GM12878 (cell line): ENCODE measurements around the gene PQBP1. TPM values are rescaled to one million over a fixed set of nuclear protein-coding genes. Genes with fewer than 3 reads are reported as not detected.

ENCODE experiments used
- CBFB ChIP-seq: IDR thresholded peaks from 2 replicates; pipeline ENCODE4 v1.6.1; 2016; ENCODE audit warnings: antibody characterized with exemption, low read depth
- CBX5 ChIP-seq: sonication (generic); IDR thresholded peaks from 2 replicates; pipeline ENCODE4 v1.6.1; 2016; ENCODE audit warnings: low read depth, moderate library complexity, mild to moderate bottlenecking, inconsistent platforms
- CHD1 ChIP-seq: IDR thresholded peaks from 2 replicates; pipeline ENCODE4 v1.6.1; 2012; ENCODE audit warnings: low read depth, low read length, improper control_type of control experiment
- DPF2 ChIP-seq: fragments of 450-650 bp; IDR thresholded peaks from 2 replicates; pipeline ENCODE4 v1.6.1; 2017; ENCODE audit warnings: mild to moderate bottlenecking
- HDAC2 ChIP-seq: fragments of 200-600 bp; sonication (generic); IDR thresholded peaks from 2 replicates; pipeline ENCODE4 v1.6.1; 2017
- IKZF1 ChIP-seq: fragments of 450-650 bp; conservative IDR thresholded peaks from 2 replicates; pipeline ENCODE4 v1.6.1; 2017; ENCODE audit warnings: antibody characterized with exemption, mild to moderate bottlenecking
- IRF4 ChIP-seq: IDR thresholded peaks from 2 replicates; pipeline ENCODE4 v1.6.1; 2011; ENCODE audit warnings: low read depth, low read length
- KDM1A ChIP-seq: fragments of 200-600 bp; sonication (generic); IDR thresholded peaks from 2 replicates; pipeline ENCODE4 v1.6.1; 2016; ENCODE audit warnings: borderline replicate concordance
- NR2C1 ChIP-seq: fragments of 450-650 bp; IDR thresholded peaks from 2 replicates; pipeline ENCODE4 v1.6.1; 2017; ENCODE audit warnings: antibody characterized with exemption, mild to moderate bottlenecking, moderate library complexity
- RUNX3 ChIP-seq: IDR thresholded peaks from 2 replicates; pipeline ENCODE4 v1.6.1; 2012; ENCODE audit warnings: low read length, inconsistent platforms
- SP1 ChIP-seq: IDR thresholded peaks from one replicate; pipeline ENCODE4 v1.6.1; 2011; ENCODE audit warnings: low read depth, low read length
- SUPT20H ChIP-seq: IDR thresholded peaks from 2 replicates; pipeline ENCODE4 v1.6.1; 2011; ENCODE audit warnings: low read depth, mild to moderate bottlenecking, low read length, moderate library complexity, borderline replicate concordance; ENCODE audit not compliant: control insufficient read depth
- ZNF207 ChIP-seq: fragments of 450-650 bp; IDR thresholded peaks from 2 replicates; pipeline ENCODE4 v1.6.1; 2014; ENCODE audit warnings: antibody characterized with exemption, mild to moderate bottlenecking, borderline replicate concordance
- ZNF384 ChIP-seq: IDR thresholded peaks from 2 replicates; pipeline ENCODE4 v1.6.1; 2012; ENCODE audit warnings: low read depth, mild to moderate bottlenecking, low read length, improper control_type of control experiment, borderline replicate concordance
- polyA plus RNA-seq, 11 experiments: library from polyadenylated mRNA; depleted of rRNA in 4 of 11; unstranded in 6 of 11; stranded (reverse) in 5 of 11; fragments of >200 nt; fragmentation: Nextera tagmentation in 4 of 11; fragmentation: Illumina TruSeq in 1 of 11; extraction: Ambion mirVana in 4 of 11; extraction: Trizol in 1 of 11; gene quantifications; 1 replicate in 1 of 11; 2 replicates in 10 of 11; pipeline versions ENCODE4 v1.2.1 to v1.2.3, GENCODE V29; 2011 to 2016; ENCODE audit warnings: inconsistent platforms in 2 of 11, missing spikeins in 2 of 11, low read depth in 1 of 11
- total RNA-seq, 4 experiments: library from RNA; depleted of rRNA in 3 of 4; stranded (reverse); fragments of >200 nt in 3 of 4; fragmentation: Illumina TruSeq in 1 of 4; extraction: Trizol in 1 of 4; gene quantifications; 2 replicates each; pipeline versions ENCODE4 v1.2.1 to v1.2.3, GENCODE V29; 2013 to 2021
- TF ChIP-seq, protein P1 (sequence below): IDR thresholded peaks from 2 replicates; pipeline ENCODE4 v1.6.1; 2012; ENCODE audit warnings: mild to moderate bottlenecking, low read depth, low read length
- TF ChIP-seq, protein P2 (sequence below): IDR thresholded peaks from 2 replicates; pipeline ENCODE4 v1.6.1; 2011; ENCODE audit warnings: borderline replicate concordance, low read depth, mild to moderate bottlenecking, moderate library complexity, low read length; ENCODE audit not compliant: insufficient read depth, poor library complexity, severe bottlenecking
- TF ChIP-seq, protein P3 (sequence below): IDR thresholded peaks from 2 replicates; pipeline ENCODE4 v1.6.1; 2011; ENCODE audit warnings: borderline replicate concordance, low read depth, mild to moderate bottlenecking, moderate library complexity, mixed read lengths, low read length; ENCODE audit not compliant: insufficient read depth; ENCODE audit errors: extremely low read length
- TF ChIP-seq, protein P4 (sequence below): fragments of 450-650 bp; IDR thresholded peaks from 2 replicates; pipeline ENCODE4 v1.6.1; 2018; ENCODE audit warnings: mild to moderate bottlenecking, low read depth, moderate library complexity; ENCODE audit not compliant: partially characterized antibody
- TF ChIP-seq, protein P5 (sequence below): fragments of 450-650 bp; IDR thresholded peaks from 2 replicates; pipeline ENCODE4 v1.6.1; 2016; ENCODE audit warnings: mild to moderate bottlenecking

The PQBP1 gene
- total and polyA plus RNA-seq, 10 of the 15 experiments (the other 5 are each of a cell fraction or from before 2014, with no cell fraction given) = 12.5 to 74.8 (median 68.5) TPM

DNA sequence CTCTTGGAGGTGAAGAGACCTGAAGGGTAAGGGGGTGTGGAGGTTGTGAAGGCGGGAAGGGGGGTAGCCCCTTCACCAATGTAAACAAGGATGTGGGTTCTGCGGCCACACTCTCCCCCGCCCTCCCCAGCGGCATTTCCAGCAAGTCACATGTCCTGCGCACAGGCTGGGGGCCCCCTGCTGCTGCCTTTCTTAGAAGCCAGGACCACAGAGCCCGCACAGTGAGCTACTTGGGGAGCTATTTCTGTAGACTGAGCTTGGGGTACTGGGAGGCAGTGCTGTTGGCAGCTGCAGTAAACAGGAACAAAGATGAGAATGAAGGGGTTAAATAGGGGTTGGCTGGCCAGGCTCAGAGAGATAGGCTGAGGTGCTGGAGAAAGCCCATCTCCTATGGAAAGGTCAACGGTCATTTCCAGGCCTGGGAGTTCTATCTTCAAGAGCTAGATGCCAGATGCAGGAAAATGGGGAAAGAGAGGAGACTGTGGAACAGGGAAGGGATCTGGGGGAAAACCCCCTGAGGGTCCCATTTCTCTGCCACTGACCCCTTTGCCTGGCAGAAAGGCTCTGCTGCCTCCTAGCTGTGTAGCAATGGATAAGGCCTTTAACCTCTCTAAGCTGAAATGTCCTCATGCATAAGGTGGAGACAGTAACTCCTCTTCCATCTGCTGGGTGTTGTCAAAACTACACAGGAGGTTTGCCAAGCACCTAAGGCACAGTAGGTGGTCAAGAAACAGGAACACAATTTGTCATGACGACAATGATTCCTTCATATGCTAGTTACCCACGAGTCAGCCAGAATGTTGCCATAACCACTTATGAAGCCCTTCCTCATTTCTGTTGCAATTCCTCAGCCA, 39.6 kb downstream of the PQBP1 start (continued):
- TF ChIP-seq, protein P1, sequence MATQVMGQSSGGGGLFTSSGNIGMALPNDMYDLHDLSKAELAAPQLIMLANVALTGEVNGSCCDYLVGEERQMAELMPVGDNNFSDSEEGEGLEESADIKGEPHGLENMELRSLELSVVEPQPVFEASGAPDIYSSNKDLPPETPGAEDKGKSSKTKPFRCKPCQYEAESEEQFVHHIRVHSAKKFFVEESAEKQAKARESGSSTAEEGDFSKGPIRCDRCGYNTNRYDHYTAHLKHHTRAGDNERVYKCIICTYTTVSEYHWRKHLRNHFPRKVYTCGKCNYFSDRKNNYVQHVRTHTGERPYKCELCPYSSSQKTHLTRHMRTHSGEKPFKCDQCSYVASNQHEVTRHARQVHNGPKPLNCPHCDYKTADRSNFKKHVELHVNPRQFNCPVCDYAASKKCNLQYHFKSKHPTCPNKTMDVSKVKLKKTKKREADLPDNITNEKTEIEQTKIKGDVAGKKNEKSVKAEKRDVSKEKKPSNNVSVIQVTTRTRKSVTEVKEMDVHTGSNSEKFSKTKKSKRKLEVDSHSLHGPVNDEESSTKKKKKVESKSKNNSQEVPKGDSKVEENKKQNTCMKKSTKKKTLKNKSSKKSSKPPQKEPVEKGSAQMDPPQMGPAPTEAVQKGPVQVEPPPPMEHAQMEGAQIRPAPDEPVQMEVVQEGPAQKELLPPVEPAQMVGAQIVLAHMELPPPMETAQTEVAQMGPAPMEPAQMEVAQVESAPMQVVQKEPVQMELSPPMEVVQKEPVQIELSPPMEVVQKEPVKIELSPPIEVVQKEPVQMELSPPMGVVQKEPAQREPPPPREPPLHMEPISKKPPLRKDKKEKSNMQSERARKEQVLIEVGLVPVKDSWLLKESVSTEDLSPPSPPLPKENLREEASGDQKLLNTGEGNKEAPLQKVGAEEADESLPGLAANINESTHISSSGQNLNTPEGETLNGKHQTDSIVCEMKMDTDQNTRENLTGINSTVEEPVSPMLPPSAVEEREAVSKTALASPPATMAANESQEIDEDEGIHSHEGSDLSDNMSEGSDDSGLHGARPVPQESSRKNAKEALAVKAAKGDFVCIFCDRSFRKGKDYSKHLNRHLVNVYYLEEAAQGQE = peak; percentile 9; the same call in 1 of the 2 replicates
- TF ChIP-seq HDAC2 (no peak), ZNF384 (no peak; the same call in 1 of the 2 replicates), CBX5 (0 out of 2 replicates have a peak, but pooled peaks have one; percentile 54), SUPT20H (no peak), ZNF207 (no peak), NR2C1 (peak; percentile 32; the same call in 1 of the 2 replicates), IKZF1 (peak; percentile 95), IRF4 (peak; percentile 32; the same call in 1 of the 2 replicates), DPF2 (peak; percentile 87), CHD1 (no peak), RUNX3 (peak; percentile 99), SP1 (peak; percentile 83), CBFB (peak; percentile 99), KDM1A (no peak)
- TF ChIP-seq, protein P2, sequence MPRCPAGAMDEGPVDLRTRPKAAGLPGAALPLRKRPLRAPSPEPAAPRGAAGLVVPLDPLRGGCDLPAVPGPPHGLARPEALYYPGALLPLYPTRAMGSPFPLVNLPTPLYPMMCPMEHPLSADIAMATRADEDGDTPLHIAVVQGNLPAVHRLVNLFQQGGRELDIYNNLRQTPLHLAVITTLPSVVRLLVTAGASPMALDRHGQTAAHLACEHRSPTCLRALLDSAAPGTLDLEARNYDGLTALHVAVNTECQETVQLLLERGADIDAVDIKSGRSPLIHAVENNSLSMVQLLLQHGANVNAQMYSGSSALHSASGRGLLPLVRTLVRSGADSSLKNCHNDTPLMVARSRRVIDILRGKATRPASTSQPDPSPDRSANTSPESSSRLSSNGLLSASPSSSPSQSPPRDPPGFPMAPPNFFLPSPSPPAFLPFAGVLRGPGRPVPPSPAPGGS = peak; percentile 90
- TF ChIP-seq, protein P3, sequence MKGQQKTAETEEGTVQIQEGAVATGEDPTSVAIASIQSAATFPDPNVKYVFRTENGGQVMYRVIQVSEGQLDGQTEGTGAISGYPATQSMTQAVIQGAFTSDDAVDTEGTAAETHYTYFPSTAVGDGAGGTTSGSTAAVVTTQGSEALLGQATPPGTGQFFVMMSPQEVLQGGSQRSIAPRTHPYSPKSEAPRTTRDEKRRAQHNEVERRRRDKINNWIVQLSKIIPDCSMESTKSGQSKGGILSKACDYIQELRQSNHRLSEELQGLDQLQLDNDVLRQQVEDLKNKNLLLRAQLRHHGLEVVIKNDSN = peak; percentile 80
- TF ChIP-seq, protein P4, sequence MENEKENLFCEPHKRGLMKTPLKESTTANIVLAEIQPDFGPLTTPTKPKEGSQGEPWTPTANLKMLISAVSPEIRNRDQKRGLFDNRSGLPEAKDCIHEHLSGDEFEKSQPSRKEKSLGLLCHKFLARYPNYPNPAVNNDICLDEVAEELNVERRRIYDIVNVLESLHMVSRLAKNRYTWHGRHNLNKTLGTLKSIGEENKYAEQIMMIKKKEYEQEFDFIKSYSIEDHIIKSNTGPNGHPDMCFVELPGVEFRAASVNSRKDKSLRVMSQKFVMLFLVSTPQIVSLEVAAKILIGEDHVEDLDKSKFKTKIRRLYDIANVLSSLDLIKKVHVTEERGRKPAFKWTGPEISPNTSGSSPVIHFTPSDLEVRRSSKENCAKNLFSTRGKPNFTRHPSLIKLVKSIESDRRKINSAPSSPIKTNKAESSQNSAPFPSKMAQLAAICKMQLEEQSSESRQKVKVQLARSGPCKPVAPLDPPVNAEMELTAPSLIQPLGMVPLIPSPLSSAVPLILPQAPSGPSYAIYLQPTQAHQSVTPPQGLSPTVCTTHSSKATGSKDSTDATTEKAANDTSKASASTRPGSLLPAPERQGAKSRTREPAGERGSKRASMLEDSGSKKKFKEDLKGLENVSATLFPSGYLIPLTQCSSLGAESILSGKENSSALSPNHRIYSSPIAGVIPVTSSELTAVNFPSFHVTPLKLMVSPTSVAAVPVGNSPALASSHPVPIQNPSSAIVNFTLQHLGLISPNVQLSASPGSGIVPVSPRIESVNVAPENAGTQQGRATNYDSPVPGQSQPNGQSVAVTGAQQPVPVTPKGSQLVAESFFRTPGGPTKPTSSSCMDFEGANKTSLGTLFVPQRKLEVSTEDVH = peak; percentile 52
- TF ChIP-seq, protein P5, sequence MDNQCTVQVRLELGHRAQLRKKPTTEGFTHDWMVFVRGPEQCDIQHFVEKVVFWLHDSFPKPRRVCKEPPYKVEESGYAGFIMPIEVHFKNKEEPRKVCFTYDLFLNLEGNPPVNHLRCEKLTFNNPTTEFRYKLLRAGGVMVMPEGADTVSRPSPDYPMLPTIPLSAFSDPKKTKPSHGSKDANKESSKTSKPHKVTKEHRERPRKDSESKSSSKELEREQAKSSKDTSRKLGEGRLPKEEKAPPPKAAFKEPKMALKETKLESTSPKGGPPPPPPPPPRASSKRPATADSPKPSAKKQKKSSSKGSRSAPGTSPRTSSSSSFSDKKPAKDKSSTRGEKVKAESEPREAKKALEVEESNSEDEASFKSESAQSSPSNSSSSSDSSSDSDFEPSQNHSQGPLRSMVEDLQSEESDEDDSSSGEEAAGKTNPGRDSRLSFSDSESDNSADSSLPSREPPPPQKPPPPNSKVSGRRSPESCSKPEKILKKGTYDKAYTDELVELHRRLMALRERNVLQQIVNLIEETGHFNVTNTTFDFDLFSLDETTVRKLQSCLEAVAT = peak; percentile 98
